ENCODE results near the gene RASA3. TPM values are rescaled to one million over a fixed set of nuclear protein-coding genes. Genes with fewer than 3 reads are reported as not detected.

RASA3 gene
- total RNA-seq, 1 donor from 2014 or later = 2.6 TPM

- FAIRE-seq = no peak
These were observed 10.3 kb downstream of the RASA3 start for GRCh38 chr13:114122127-114122511.

DNA sequence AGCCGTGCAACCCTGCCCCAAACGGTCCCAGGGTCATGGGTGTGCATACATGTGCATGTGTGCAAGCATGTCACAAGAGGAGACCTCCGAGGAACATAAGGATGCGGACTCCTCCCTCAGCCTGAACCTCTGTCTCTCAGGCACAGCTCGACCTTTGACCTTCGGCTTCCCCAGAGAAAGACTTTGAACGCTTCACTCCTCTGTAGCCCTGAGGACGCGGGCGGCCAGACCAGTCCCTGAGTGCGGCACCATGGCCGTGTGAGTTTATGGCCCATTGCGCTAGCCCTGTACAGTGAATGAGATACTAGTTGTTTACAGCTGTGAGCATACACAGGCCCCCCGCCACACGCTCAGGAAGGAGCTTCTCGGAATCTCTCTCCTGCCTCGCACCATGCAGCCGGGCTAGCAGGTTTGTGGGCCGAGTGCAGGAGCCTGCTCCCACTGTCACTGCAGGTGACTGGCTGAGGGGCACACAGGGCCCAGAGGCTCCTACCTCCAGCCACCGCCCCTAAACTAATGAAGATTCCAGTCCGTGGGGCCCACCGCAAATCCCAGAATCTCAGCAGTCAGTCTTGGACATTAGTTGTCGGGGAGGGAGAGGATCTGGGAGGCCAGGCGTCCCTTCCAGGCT is 10.8 kb downstream of the RASA3 start:
- DNase-seq (ENCODE audit: low read depth) (no peak), FAIRE-seq (no peak)
- H3K4me3 ChIP-seq (ENCODE audit: low read depth, low read length) = no peak overlapping the region
- no peaks in the 10 kb centered on the region for H3K36me3 ChIP-seq (ENCODE audit: control insufficient read depth, insufficient read depth, low read length)
- TF ChIP-seq, protein P1, sequence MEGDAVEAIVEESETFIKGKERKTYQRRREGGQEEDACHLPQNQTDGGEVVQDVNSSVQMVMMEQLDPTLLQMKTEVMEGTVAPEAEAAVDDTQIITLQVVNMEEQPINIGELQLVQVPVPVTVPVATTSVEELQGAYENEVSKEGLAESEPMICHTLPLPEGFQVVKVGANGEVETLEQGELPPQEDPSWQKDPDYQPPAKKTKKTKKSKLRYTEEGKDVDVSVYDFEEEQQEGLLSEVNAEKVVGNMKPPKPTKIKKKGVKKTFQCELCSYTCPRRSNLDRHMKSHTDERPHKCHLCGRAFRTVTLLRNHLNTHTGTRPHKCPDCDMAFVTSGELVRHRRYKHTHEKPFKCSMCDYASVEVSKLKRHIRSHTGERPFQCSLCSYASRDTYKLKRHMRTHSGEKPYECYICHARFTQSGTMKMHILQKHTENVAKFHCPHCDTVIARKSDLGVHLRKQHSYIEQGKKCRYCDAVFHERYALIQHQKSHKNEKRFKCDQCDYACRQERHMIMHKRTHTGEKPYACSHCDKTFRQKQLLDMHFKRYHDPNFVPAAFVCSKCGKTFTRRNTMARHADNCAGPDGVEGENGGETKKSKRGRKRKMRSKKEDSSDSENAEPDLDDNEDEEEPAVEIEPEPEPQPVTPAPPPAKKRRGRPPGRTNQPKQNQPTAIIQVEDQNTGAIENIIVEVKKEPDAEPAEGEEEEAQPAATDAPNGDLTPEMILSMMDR (IDR thresholded peaks at IDR 0.05; ENCODE audit: insufficient read depth, low read length, severe bottlenecking) = no peak
- H3K27me3 ChIP-seq (ENCODE audit: control insufficient read depth, insufficient read depth, low read length) = no peaks in the 10 kb centered on the region

More at GRCh38 chr13:114122127-114122511, 10.3 kb downstream of the RASA3 start:
- TF ChIP-seq, protein P1 (IDR thresholded peaks at IDR 0.05; ENCODE audit: insufficient read depth, low read length, severe bottlenecking) = no peak
- Histone ChIP-seq H3K4me3 (ENCODE audit: low read depth, low read length) (no peak overlapping the region), H3K36me3 (ENCODE audit: control insufficient read depth, insufficient read depth, low read length) (no peaks in the 10 kb centered on the region), H3K27me3 (ENCODE audit: control insufficient read depth, insufficient read depth, low read length) (no peaks in the 10 kb centered on the region)
- no peak for DNase-seq (ENCODE audit: low read depth)

DNA sequence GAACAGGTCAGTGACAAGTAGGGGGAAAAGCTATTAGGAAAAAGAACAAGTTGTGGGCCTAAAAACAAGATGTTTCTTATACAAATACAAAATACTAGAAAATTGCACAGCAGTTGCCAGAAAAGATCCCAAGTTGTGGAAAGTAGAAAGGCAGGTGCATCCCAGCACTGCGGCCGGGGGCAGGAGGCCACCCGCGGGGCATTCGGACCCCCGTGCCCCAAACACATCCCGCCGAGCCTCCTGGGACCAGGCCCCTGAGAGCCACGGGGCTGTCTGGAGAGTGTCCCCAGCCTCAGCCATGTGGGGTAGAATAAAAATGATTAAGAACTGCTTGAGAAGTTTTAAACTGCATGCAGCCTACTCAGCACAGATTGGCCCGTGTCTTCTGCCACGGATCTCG is 11.4 kb downstream of the RASA3 start:
- Histone ChIP-seq H3K27me3 (ENCODE audit: control insufficient read depth, insufficient read depth, low read length) (no peaks in the 10 kb centered on the region), H3K36me3 (ENCODE audit: control insufficient read depth, insufficient read depth, low read length) (no peaks in the 10 kb centered on the region), H3K4me3 (ENCODE audit: low read depth, low read length) (no peak overlapping the region)
- TF ChIP-seq, protein P1 (IDR thresholded peaks at IDR 0.05; ENCODE audit: insufficient read depth, low read length, severe bottlenecking) = no peak
- DNase-seq (ENCODE audit: low read depth) = no peak
- no peak for FAIRE-seq

GRCh38 chr13:114120591-114121011 is 11.8 kb downstream of the RASA3 start:
- TF ChIP-seq, protein P1 (IDR thresholded peaks at IDR 0.05; ENCODE audit: insufficient read depth, low read length, severe bottlenecking) = no peak
- no peak for DNase-seq (ENCODE audit: low read depth)
- H3K36me3 ChIP-seq (ENCODE audit: control insufficient read depth, insufficient read depth, low read length) = no peaks in the 10 kb centered on the region
- H3K27me3 ChIP-seq (ENCODE audit: control insufficient read depth, insufficient read depth, low read length) = no peaks in the 10 kb centered on the region
- no peak for FAIRE-seq
- no peak overlapping the region for H3K4me3 ChIP-seq (ENCODE audit: low read depth, low read length)

GRCh38 chr13:114119196-114119595 is 13.2 kb downstream of the RASA3 start:
- DNase-seq (ENCODE audit: low read depth) (peak; percentile 44), FAIRE-seq (no peak)
- TF ChIP-seq, protein P1 (IDR thresholded peaks at IDR 0.05; ENCODE audit: insufficient read depth, low read length, severe bottlenecking) = no peak
- H3K27me3 ChIP-seq (ENCODE audit: control insufficient read depth, insufficient read depth, low read length) = no peaks in the 10 kb centered on the region
- H3K36me3 ChIP-seq (ENCODE audit: control insufficient read depth, insufficient read depth, low read length) = no peaks in the 10 kb centered on the region
- H3K4me3 ChIP-seq (ENCODE audit: low read depth, low read length) = peak overlapping the region; percentile 5

All from bronchial epithelial cell (primary cell).